GM10266 (cell line): ENCODE data around the gene LMBR1L.
"Not testable (repeated sequence)": the region's sequence is repeated elsewhere in the genome, so short reads cannot be mapped to it uniquely, and the experiment has no call there.

Experiments
- DNase-seq: peaks from one replicate; pipeline ENCODE4 v3.0.0; 2012; ENCODE audit errors: extremely low spot score
- TF ChIP-seq, protein P1 (sequence below): IDR thresholded peaks from 2 replicates; pipeline ENCODE4 v1.5.1; 2012; ENCODE audit warnings: mild to moderate bottlenecking, low read depth; ENCODE audit not compliant: control insufficient read depth, insufficient read depth; ENCODE audit errors: missing control alignments

The LMBR1L gene

DNA sequence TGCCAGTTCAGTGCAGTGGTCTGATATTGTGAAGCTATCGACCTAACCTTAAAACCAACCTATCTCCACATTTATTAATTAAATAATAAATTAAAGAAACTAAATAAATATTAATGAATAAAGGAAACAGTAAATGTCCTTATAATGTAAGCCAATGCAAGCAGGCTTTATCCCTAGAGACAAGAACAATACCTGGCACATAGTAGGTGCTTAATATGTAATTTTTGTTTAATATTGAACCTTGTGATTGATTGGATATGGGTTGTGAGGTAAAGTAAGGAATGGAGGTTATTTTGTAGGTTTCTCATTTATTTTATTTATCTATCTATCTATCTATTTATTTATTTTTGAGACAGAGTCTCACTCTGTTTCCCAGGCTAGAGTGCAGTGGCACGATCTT is 28.4 kb upstream of the LMBR1L start:
- DNase-seq, result no peak
- TF ChIP-seq, protein P1, sequence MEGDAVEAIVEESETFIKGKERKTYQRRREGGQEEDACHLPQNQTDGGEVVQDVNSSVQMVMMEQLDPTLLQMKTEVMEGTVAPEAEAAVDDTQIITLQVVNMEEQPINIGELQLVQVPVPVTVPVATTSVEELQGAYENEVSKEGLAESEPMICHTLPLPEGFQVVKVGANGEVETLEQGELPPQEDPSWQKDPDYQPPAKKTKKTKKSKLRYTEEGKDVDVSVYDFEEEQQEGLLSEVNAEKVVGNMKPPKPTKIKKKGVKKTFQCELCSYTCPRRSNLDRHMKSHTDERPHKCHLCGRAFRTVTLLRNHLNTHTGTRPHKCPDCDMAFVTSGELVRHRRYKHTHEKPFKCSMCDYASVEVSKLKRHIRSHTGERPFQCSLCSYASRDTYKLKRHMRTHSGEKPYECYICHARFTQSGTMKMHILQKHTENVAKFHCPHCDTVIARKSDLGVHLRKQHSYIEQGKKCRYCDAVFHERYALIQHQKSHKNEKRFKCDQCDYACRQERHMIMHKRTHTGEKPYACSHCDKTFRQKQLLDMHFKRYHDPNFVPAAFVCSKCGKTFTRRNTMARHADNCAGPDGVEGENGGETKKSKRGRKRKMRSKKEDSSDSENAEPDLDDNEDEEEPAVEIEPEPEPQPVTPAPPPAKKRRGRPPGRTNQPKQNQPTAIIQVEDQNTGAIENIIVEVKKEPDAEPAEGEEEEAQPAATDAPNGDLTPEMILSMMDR, result no peak

DNA sequence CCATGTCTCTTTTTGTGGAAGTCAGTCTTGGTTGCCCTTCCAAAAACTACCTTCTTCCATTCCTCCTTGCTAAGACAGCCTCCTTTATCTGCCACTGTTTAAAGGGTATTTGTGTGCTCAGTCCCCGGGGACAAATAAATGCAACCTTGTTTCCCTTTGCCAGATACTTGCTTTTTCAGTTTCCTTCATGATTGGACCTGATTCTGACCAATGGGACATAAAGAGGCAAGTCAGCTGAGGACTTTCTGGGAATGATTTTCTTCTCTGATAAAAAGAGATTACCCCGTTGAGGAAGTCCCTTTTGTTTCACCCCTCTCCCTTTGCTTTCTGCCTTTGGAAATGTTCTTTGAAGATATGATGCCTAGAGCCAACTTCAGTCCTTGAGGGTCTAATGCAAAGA is 27.9 kb upstream of the LMBR1L start:
- DNase-seq, result no peak
- TF ChIP-seq, protein P1, result no peak

DNA sequence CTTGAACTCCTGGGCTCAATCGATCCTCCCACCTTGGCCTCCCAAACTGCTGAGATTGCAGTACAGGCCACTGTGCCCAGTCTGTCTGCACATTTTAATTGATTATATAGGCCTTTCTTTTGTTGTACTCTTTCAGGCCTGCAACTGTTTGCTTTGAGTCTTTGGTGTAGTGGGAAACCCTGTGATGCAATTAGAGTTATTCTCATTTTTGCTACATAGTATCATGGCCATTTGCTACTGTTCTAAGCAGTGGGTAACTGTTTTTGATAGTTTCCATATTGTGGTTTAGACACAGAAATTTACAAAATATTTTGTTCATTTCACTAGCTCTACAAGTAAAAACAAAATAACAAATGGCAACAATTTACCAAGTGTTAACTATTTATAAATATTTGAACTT is 26.8 kb upstream of the LMBR1L start:
- DNase-seq, result no peak
- TF ChIP-seq, protein P1, result no peak

- not testable (repeated sequence) for DNase-seq
These were observed 26.4 kb upstream of the LMBR1L start for GRCh38 chr12:49136997-49137396.

GRCh38 chr12:49133590-49133989 is 22.9 kb upstream of the LMBR1L start:
- no peak for DNase-seq

GRCh38 chr12:49133014-49133413 is 22.4 kb upstream of the LMBR1L start:
- no peak for DNase-seq
- TF ChIP-seq, protein P1, result no peak

More at GRCh38 chr12:49133590-49133989, 22.9 kb upstream of the LMBR1L start:
- TF ChIP-seq, protein P1, result no peak

- no peak for DNase-seq
- TF ChIP-seq, protein P1, result no peak
These were observed 21.3 kb upstream of the LMBR1L start for GRCh38 chr12:49131894-49132461.
